Measurements from ENCODE around the gene ZSWIM5. TPM values are rescaled to one million over a fixed set of nuclear protein-coding genes. Genes with fewer than 3 reads are reported as not detected.

ZSWIM5 gene
- total and polyA plus RNA-seq, 2 of the 8 experiments (the other 6 are each of a cell fraction or from before 2014, with no cell fraction given), result 2.5 to 3.9 TPM

DNA sequence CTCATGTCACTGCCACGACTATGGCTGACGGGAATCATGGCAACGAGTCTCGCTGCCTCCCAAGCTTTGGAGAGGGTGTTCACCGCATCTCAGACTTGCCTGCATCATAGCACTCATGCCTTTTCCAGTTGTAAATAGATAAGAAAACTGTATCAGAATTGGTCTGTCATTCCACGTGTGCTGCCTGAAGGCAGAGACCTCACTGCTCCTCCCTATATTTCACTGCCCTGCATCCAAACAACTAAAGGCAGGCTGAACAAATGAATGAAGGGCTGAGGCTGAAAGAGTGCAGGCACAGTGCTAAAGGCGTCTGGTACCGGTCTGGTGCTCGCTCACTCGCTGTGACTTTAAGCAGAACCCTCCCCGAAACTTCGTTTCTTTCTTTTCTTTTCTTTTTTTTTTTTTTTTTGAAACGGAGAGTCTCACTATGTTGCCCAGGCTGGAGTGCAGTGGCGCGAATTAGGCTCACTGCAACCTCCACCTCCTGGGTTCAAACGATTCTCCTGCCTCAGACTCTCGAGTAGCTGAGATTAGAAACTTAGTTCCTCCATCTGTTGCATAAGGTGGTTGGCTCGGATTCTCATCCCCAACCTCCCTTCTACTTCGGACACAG lies 220.6 kb downstream of the ZSWIM5 start:
- Histone ChIP-seq H3K9me3 (ENCODE audit: insufficient read depth in 2 of 2, low read depth in 1 of 2, low read length in 1 of 2) (no peaks in the 10 kb centered on the region; a peak in 1 of 4 replicates), H2BK20ac (ENCODE audit: low read length) (no peak overlapping the region), H3K79me1 (ENCODE audit: low read depth, low read length) (peaks cover 4% of the 10 kb centered on the region), H3K14ac (ENCODE audit: insufficient read length) (no peak overlapping the region), H3K27me3 (replicated peaks in 1 of 4; ENCODE audit: control insufficient read depth in 3 of 4, extremely low read depth in 1 of 4, insufficient read depth in 3 of 4, low read length in 3 of 4) (no peaks in the 10 kb centered on the region), H3K4me1 (replicated peaks in 1 of 4; ENCODE audit: control insufficient read depth in 3 of 4, insufficient read depth in 4 of 4, low read length in 3 of 4) (peaks cover 0 to 3% (median 3%) of the 10 kb centered on the region in 4 experiments; a peak in 5 of 7 replicates), H3K56ac (replicated peaks; ENCODE audit: insufficient read length, low read depth, low read length) (no peak overlapping the region), H3K23ac (ENCODE audit: insufficient read length) (no peak overlapping the region), H3K79me2 (ENCODE audit: control insufficient read depth in 1 of 2, insufficient read depth in 2 of 2, low read length in 2 of 2) (peaks cover 3 to 7% of the 10 kb centered on the region in 2 experiments; a peak in 2 of 4 replicates), H2BK12ac (ENCODE audit: low read depth, low read length) (no peak overlapping the region), H4K5ac (ENCODE audit: insufficient read length, low read depth, low read length) (no peak overlapping the region), H4K91ac (replicated peaks; ENCODE audit: insufficient read length, low read length) (no peak overlapping the region), H4K8ac (ENCODE audit: extremely low read depth, insufficient read depth, low read length) (no peak overlapping the region), H3K4me2 (ENCODE audit: insufficient read depth in 1 of 2, low read depth in 2 of 2, low read length in 2 of 2) (peak overlapping the region; percentile 85 to 97), H2BK15ac (ENCODE audit: low read length) (no peak overlapping the region), H3K36me3 (ENCODE audit: control insufficient read depth in 2 of 4, insufficient read depth in 4 of 4, low read length in 3 of 4) (peaks cover 0 to under 1% (median 0%) of the 10 kb centered on the region in 4 experiments; a peak in 3 of 8 replicates), H2AFZ (ENCODE audit: low read length) (peak overlapping the region; percentile 96; the same call in 1 of the 2 replicates), H2AK5ac (ENCODE audit: low read depth, low read length) (no peak overlapping the region), H3K23me2 (ENCODE audit: low read depth, low read length) (no peaks in the 10 kb centered on the region; the same call in 1 of the 2 replicates), H4K20me1 (replicated peaks in 1 of 2; ENCODE audit: control insufficient read depth in 1 of 2, insufficient read depth in 2 of 2, low read length in 2 of 2) (no peaks in the 10 kb centered on the region), H3K4me3 (ENCODE audit: extremely low read depth in 1 of 4, insufficient read depth in 2 of 4, low read depth in 3 of 4, low read length in 4 of 4) (peak overlapping the region; percentile 86 to 94 (median 90)), H2BK5ac (ENCODE audit: low read depth, low read length) (no peak overlapping the region), H2BK120ac (replicated peaks; ENCODE audit: low read depth, low read length) (no peak overlapping the region), H3K18ac (ENCODE audit: extremely low read depth, low read length) (no peak overlapping the region), H3K27ac (ENCODE audit: low read depth, low read length) (no peak overlapping the region), H3K9ac (replicated peaks in 1 of 4; ENCODE audit: extremely low read depth in 1 of 4, low read depth in 3 of 4, low read length in 3 of 4) (peak overlapping the region; percentile 44 to 79 (median 60)), H3K4ac (replicated peaks; ENCODE audit: insufficient read length, low read depth, low read length) (no peak overlapping the region)
- no peak for FAIRE-seq
- 28% methylated on average over 12 of the region's 19 CpGs; no CpG with 5 or more reads in 1 of the 2 experiments for WGBS, 2 experiments (ENCODE audit: extremely low coverage in 1 of 2, insufficient coverage in 1 of 2, insufficient read length in 1 of 2, insufficient replicate concordance in 2 of 2, low coverage in 1 of 2, low lambda C conversion rate in 2 of 2, missing lambda C conversion rate in 1 of 2)
- POLR2A ChIA-PET (ENCODE audit: partially characterized antibody), result interaction anchor here (0.6 to 2.2 kb wide), 11 partner anchors 9 to 599 kb away, joined by 3 to 13 read pairs (median 5); partner anchors contain the start of genes PTCH2 and UROD
- TF ChIP-seq RBBP5 (IDR thresholded peaks at IDR 0.05; ENCODE audit: borderline replicate concordance, low read depth, low read length), result no peak
- TF ChIP-seq KDM5A (IDR thresholded peaks at IDR 0.05; ENCODE audit: low read length), result no peak
- TF ChIP-seq YY1 (IDR thresholded peaks at IDR 0.05; ENCODE audit: low read depth, low read length), result no peak
- no peak for TF ChIP-seq TBP (IDR thresholded peaks at IDR 0.05; ENCODE audit: low read depth, low read length)
- TF ChIP-seq SUZ12 (IDR thresholded peaks at IDR 0.05; ENCODE audit: low read length), result no peak
- no peak for TF ChIP-seq CBX8 (IDR thresholded peaks at IDR 0.05; ENCODE audit: borderline replicate concordance, low read depth, low read length)
- TF ChIP-seq KDM4A (IDR thresholded peaks at IDR 0.05; ENCODE audit: low read depth, low read length, severe bottlenecking), result no peak
- TF ChIP-seq JUN (IDR thresholded peaks at IDR 0.05; ENCODE audit: low read depth, low read length), result no peak
- TF ChIP-seq MAFK (IDR thresholded peaks at IDR 0.05; ENCODE audit: low read depth, low read length), result no peak
- no peak for TF ChIP-seq GTF2F1 (IDR thresholded peaks at IDR 0.05; ENCODE audit: borderline replicate concordance, low read depth, low read length)
- TF ChIP-seq HDAC6 (IDR thresholded peaks at IDR 0.05; ENCODE audit: low read depth, low read length), result no peak
- CTCF ChIA-PET (ENCODE audit: partially characterized antibody), result interaction anchor here (1.0 to 1.4 kb wide), 3 partner anchors 28 to 180 kb away, joined by 3 to 5 read pairs (median 3); no protein-coding TSS in a partner anchor
- no peak for DNase-seq (ENCODE audit: low read depth in 1 of 2, low spot score in 2 of 2)
